RCC 7860 (cell line): ENCODE data around the gene SCYGR4.
"Not testable (repeated sequence)": the region's sequence is repeated elsewhere in the genome, so short reads cannot be mapped to it uniquely, and the experiment has no call there.

Experiments used
- DNase-seq: peaks from one replicate; pipeline ENCODE4 v3.0.0-alpha.2; 2015; ENCODE audit warnings: low spot score
- FAIRE-seq: peaks from 2 replicates; lab custom pipeline; 2012; peaks lifted over from hg19 to GRCh38; lab: Jason Lieb, UNC

Gene SCYGR4

GRCh38 chr2:227665189-227665940, 48.1 kb downstream of the SCYGR4 start:
- DNase-seq (no peak), FAIRE-seq (no peak)

GRCh38 chr2:227666631-227667170, 49.4 kb downstream of the SCYGR4 start, which contains the start of gene SCYGR5:
Gene SCYGR5, plus strand, starts transcription at chr2:227666804. Its CDS starts 0 bp downstream, at chr2:227666804.
- FAIRE-seq: not testable (repeated sequence)

More at GRCh38 chr2:227666631-227667170, 49.4 kb downstream of the SCYGR4 start, which contains the start of gene SCYGR5:
- DNase-seq: not testable (repeated sequence)
